HEK293 (cell line): ENCODE data around the gene STUM.
A peak's percentile ranks its signal among the peaks of the same experiment; 100 is the strongest.

Source experiments
- REPIN1 ChIP-seq: fragments of 450-650 bp; formaldehyde crosslinking; IDR thresholded peaks from 2 replicates; pipeline ENCODE4 v1.5.1; 2017; ENCODE audit warnings: missing biosample characterization, missing genetic modification characterization, low read depth
- TCF7L2 ChIP-seq: IDR thresholded peaks from 2 replicates; pipeline ENCODE4 v1.6.1; 2011; ENCODE audit warnings: low read depth, mild to moderate bottlenecking, inconsistent platforms, low read length, moderate library complexity, borderline replicate concordance
- ZNF121 ChIP-seq: fragments of 450-650 bp; formaldehyde crosslinking; IDR thresholded peaks from 2 replicates; pipeline ENCODE4 v1.5.1; 2016; ENCODE audit warnings: missing biosample characterization, missing genetic modification characterization
- ZNF302 ChIP-seq: fragments of 450-650 bp; formaldehyde crosslinking; IDR thresholded peaks from 2 replicates; pipeline ENCODE4 v1.5.1; 2016; ENCODE audit warnings: missing biosample characterization, missing genetic modification characterization, low read depth
- ZNF560 ChIP-seq: fragments of 450-650 bp; formaldehyde crosslinking; IDR thresholded peaks from 2 replicates; pipeline ENCODE4 v1.5.1; 2017; ENCODE audit warnings: missing biosample characterization, missing genetic modification characterization, borderline replicate concordance
- ZSCAN30 ChIP-seq: fragments of 450-650 bp; IDR thresholded peaks from 2 replicates; pipeline ENCODE4 v1.5.1; 2018; ENCODE audit warnings: missing biosample characterization, mild to moderate bottlenecking, missing genetic modification characterization, moderate library complexity
- TF ChIP-seq, protein P1 (sequence below): fragments of 450-650 bp; formaldehyde crosslinking; IDR thresholded peaks from 2 replicates; pipeline ENCODE4 v1.5.1; 2016; ENCODE audit warnings: missing biosample characterization, missing genetic modification characterization

DNA sequence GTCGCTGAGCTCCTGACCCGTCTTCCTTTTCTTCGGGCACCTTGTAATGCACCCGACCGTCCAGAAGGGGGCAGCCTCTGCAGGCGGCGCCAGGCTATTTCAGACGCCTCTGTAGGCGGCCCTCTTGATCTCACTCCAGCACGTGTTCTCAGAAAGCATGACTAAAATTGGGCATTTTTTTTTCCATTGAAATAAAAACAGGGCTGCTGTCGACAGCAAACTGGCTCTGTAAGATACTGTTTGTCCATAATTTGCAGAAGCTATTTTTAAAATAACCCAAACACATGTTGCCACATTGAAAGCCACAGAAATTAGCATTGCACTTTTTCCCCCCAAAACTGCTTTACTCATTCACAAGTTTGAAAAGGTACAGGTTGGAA lies 78.0 kb downstream of the STUM start:
- TF ChIP-seq ZSCAN30 (tag by site-specific recombination) (peak; percentile 73), ZNF560 (tag by site-specific recombination) (no peak), TCF7L2 (peak; percentile 99), ZNF121 (no peak), ZNF302 (tag by site-specific recombination) (no peak), REPIN1 (tag by site-specific recombination) (no peak)
- TF ChIP-seq, protein P1, sequence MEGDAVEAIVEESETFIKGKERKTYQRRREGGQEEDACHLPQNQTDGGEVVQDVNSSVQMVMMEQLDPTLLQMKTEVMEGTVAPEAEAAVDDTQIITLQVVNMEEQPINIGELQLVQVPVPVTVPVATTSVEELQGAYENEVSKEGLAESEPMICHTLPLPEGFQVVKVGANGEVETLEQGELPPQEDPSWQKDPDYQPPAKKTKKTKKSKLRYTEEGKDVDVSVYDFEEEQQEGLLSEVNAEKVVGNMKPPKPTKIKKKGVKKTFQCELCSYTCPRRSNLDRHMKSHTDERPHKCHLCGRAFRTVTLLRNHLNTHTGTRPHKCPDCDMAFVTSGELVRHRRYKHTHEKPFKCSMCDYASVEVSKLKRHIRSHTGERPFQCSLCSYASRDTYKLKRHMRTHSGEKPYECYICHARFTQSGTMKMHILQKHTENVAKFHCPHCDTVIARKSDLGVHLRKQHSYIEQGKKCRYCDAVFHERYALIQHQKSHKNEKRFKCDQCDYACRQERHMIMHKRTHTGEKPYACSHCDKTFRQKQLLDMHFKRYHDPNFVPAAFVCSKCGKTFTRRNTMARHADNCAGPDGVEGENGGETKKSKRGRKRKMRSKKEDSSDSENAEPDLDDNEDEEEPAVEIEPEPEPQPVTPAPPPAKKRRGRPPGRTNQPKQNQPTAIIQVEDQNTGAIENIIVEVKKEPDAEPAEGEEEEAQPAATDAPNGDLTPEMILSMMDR (tag by site-specific recombination): peak; percentile 86
